ENCODE data around the gene EPC2. TPM values are rescaled to one million over a fixed set of nuclear protein-coding genes. Genes with fewer than 3 reads are reported as not detected.
"Not testable (repeated sequence)": the region's sequence is repeated elsewhere in the genome, so short reads cannot be mapped to it uniquely, and the experiment has no call there.

Gene EPC2
- total and polyA plus RNA-seq, 4 donors = 11.1 to 43.6 (median 27.6) TPM

DNA sequence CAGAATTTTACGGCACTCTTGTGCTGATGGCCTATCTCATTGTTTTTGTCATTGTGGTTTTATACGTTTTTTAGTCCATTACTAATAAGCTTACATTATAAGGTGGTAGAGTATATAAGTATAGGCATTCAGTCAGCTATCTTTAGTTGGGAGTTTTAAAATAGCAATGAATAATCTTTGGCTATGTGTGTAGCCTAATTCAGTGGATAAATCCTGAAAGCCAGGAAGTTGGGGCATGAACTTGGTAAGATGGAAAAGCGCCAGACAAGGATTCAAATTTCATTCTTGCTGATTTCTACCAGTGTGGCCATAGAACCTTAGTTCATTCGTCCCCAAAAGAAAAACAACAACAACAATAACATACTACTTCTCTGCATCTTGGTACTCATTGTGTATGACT is 31.2 kb downstream of the EPC2 start:
- no peaks in the 10 kb centered on the region for H3K9me3 ChIP-seq (ENCODE audit: control insufficient read depth, low read length)
- no peaks in the 10 kb centered on the region for H3K36me3 ChIP-seq (ENCODE audit: control insufficient read depth in 1 of 2, insufficient read depth in 2 of 2, low read length in 1 of 2)
- H3K27me3 ChIP-seq (ENCODE audit: control insufficient read depth in 1 of 2, insufficient read depth in 2 of 2, low read length in 1 of 2) = no peaks in the 10 kb centered on the region
- DNase-seq (no peak), ATAC-seq (ENCODE audit: low FRiP score) (no peak)
- intact Hi-C loops (cut with DNase I) = no loop called here
- 49 to 50% methylated on average over 4 of the region's 4 CpGs for WGBS, 2 donors
- peaks cover 5 to 8% of the 10 kb centered on the region in 2 donors for H3K4me1 ChIP-seq (ENCODE audit: control insufficient read depth in 1 of 2, insufficient read depth in 2 of 2, low read length in 2 of 2)
- no peak overlapping the region for H3K27ac ChIP-seq (ENCODE audit: low read depth in 1 of 2, low read length in 2 of 2)
- no peak overlapping the region for H3K4me3 ChIP-seq (ENCODE audit: low read length in 2 of 2)

DNA sequence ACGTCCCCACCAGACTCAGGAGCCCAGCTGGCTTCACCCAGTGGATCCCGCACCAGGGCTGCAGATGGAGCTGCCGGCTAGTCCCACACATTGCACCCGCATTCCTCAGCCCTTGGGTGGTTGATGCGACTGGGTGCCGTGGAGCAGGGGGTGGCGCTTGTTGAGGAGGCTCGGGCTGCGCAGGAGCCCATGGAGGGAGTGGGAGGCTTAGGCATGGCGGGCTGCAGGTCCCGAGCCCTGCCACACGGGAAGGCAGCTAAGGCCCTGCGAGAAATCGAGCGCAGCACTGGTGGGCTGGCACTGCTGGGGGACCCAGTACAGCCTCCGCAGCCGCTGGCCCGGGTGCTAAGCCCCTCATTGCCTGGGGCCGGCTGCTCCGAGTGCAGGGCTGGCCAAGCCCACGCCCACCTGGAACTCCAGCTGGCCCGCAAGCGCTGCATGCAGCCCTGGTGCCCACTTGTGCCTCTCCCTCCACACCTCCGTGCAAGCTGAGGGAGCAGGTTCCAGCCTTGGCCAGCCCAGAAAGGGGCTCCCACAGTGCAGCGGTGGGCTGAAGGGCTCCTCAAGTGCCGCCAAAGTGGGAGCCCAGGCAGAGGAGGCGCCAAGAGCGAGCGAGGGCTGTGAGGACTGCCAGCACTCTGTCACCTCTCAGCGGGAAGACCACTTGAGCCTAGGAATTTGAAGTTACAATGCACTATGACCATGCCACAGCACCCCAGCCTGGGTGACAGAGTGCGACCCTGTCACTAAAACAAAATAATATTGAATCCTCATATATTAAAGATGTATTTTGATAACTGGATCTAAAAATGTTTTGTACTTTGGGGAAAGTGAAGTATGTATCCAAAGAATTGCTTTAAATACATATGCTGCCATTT is 34.0 kb downstream of the EPC2 start:
- ATAC-seq (ENCODE audit: low FRiP score); intact Hi-C loops (cut with DNase I); H3K27ac ChIP-seq (ENCODE audit: low read depth in 1 of 2, low read length in 2 of 2); H3K9me3 ChIP-seq (ENCODE audit: control insufficient read depth, low read length); H3K4me3 ChIP-seq (ENCODE audit: low read length in 2 of 2); H3K36me3 ChIP-seq (ENCODE audit: control insufficient read depth in 1 of 2, insufficient read depth in 2 of 2, low read length in 1 of 2); H3K27me3 ChIP-seq (ENCODE audit: control insufficient read depth in 1 of 2, insufficient read depth in 2 of 2, low read length in 1 of 2): not testable (repeated sequence)
- 96 to 98% methylated on average over 30 to 31 of the region's 31 CpGs for WGBS, 2 donors
- H3K4me1 ChIP-seq (ENCODE audit: control insufficient read depth in 1 of 2, insufficient read depth in 2 of 2, low read length in 2 of 2) = peaks cover 5 to 13% of the 10 kb centered on the region in 2 donors
- peak in 1 of 2 donors; percentile 36 for DNase-seq

DNA sequence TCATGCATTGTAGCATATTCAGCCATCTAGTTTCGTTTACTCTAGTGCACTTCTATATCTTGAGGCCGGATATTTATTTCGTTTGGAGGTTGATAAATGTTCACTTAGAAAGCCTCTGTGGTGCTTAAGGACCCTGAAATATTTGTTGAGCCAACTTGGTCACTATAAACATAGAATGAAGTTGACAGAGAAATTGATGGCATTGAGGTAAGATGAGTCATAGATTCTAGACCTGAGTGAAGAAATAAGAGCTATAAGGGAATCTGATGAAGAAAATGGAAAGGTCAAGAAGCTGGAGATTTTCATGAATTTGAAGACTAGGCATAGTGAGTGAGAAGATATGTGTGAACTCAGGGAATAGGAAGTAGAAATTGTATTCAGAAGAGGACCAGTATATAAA is 35.9 kb downstream of the EPC2 start:
- peaks cover 4 to 13% of the 10 kb centered on the region in 2 donors for H3K4me1 ChIP-seq (ENCODE audit: control insufficient read depth in 1 of 2, insufficient read depth in 2 of 2, low read length in 2 of 2)
- intact Hi-C loops (cut with DNase I) = no loop called here

DNA sequence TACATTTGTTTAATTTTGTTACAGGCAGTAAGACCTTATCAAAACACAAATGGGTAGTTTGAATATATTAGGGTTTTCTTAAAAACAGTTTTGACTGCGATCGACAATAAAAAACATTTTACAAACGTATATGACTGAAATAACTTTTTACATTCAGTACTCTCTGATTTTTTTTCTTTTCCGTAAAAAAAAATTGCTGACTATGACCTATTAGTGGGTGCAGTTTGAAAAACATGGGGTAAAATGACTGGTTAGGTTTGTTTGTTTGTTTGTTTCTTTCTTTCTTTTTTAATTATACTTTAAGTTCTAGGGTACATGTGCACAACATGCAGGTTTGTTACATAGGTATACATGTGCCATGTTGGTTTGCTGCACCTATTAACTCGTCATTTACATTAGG is 36.9 kb downstream of the EPC2 start:
- H3K4me1 ChIP-seq (ENCODE audit: control insufficient read depth in 1 of 2, insufficient read depth in 2 of 2, low read length in 2 of 2) = peaks cover 3 to 13% of the 10 kb centered on the region in 2 donors
- no peaks in the 10 kb centered on the region for H3K36me3 ChIP-seq (ENCODE audit: control insufficient read depth in 1 of 2, insufficient read depth in 2 of 2, low read length in 1 of 2)
- DNase-seq = no peak
- no peak overlapping the region for H3K27ac ChIP-seq (ENCODE audit: low read depth in 1 of 2, low read length in 2 of 2)
- intact Hi-C loops (cut with DNase I) = no loop called here
- ATAC-seq (ENCODE audit: low FRiP score) = no peak
- no peaks in the 10 kb centered on the region for H3K9me3 ChIP-seq (ENCODE audit: control insufficient read depth, low read length)
- WGBS, 2 donors = 80 to 94% methylated on average over 5 of the region's 5 CpGs
- no peaks in the 10 kb centered on the region for H3K27me3 ChIP-seq (ENCODE audit: control insufficient read depth in 1 of 2, insufficient read depth in 2 of 2, low read length in 1 of 2)
- no peak overlapping the region for H3K4me3 ChIP-seq (ENCODE audit: low read length in 2 of 2)

More for the DNA sequence above, 35.9 kb downstream of the EPC2 start:
- Histone ChIP-seq H3K9me3 (ENCODE audit: control insufficient read depth, low read length) (no peaks in the 10 kb centered on the region), H3K27ac (ENCODE audit: low read depth in 1 of 2, low read length in 2 of 2) (no peak overlapping the region), H3K4me3 (ENCODE audit: low read length in 2 of 2) (no peak overlapping the region), H3K36me3 (ENCODE audit: control insufficient read depth in 1 of 2, insufficient read depth in 2 of 2, low read length in 1 of 2) (no peaks in the 10 kb centered on the region), H3K27me3 (ENCODE audit: control insufficient read depth in 1 of 2, insufficient read depth in 2 of 2, low read length in 1 of 2) (no peaks in the 10 kb centered on the region)
- 30 to 34% methylated on average over 3 of the region's 3 CpGs for WGBS, 2 donors
- ATAC-seq (ENCODE audit: low FRiP score) (no peak), DNase-seq (no peak)

DNA sequence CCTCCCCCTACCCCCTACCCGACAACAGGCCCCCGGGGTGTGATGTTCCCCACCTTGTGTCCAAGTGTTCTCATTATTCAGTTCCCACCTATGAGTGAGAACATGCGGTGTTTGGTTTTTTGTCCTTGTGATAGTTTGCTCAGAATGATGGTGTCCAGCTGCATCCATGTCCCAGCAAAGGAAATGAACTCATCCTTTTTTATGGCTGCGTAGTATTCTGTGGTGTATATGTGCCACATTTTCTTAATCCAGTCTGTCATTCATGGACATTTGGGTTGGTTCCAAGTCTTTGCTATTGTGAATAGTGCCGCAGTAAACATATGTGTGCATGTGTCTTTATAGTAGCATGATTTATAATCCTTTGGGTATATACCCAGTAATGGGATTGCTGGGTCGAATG is 37.3 kb downstream of the EPC2 start:
- H3K9me3 ChIP-seq (ENCODE audit: control insufficient read depth, low read length); intact Hi-C loops (cut with DNase I); DNase-seq; H3K4me3 ChIP-seq (ENCODE audit: low read length in 2 of 2); H3K27me3 ChIP-seq (ENCODE audit: control insufficient read depth in 1 of 2, insufficient read depth in 2 of 2, low read length in 1 of 2); H3K36me3 ChIP-seq (ENCODE audit: control insufficient read depth in 1 of 2, insufficient read depth in 2 of 2, low read length in 1 of 2); ATAC-seq (ENCODE audit: low FRiP score); H3K27ac ChIP-seq (ENCODE audit: low read depth in 1 of 2, low read length in 2 of 2): not testable (repeated sequence)
- peaks cover 3 to 16% of the 10 kb centered on the region in 2 donors for H3K4me1 ChIP-seq (ENCODE audit: control insufficient read depth in 1 of 2, insufficient read depth in 2 of 2, low read length in 2 of 2)
- WGBS, 2 donors = 91 to 95% methylated on average over 5 to 6 of the region's 6 CpGs

DNA sequence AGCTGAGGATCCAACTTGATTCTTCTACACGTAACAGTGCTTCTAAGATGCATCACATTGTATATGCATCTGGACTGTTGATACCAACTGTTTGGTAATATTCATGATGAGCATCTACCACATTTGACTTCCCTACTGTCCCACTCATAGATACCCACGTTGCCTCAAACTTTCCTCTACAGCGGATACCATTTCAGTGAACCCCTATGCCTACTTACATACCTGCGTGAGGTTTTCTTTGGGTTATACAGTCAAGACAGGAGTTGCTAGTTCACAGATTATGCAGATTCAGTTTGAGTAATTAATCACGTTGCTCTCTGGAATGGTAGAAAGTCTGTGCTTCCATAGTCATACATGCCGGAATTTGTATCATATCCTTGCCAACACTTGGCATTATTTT is 40.0 kb downstream of the EPC2 start:
- no peaks in the 10 kb centered on the region for H3K9me3 ChIP-seq (ENCODE audit: control insufficient read depth, low read length)
- intact Hi-C loops (cut with DNase I) = no loop called here
- DNase-seq (no peak), ATAC-seq (ENCODE audit: low FRiP score) (no peak)
- H3K4me3 ChIP-seq (ENCODE audit: low read length in 2 of 2) = no peak overlapping the region
- 66 to 68% methylated on average over 6 of the region's 6 CpGs for WGBS, 2 donors
- no peak overlapping the region for H3K27ac ChIP-seq (ENCODE audit: low read depth in 1 of 2, low read length in 2 of 2)
- H3K27me3 ChIP-seq (ENCODE audit: control insufficient read depth in 1 of 2, insufficient read depth in 2 of 2, low read length in 1 of 2) = no peaks in the 10 kb centered on the region
- H3K36me3 ChIP-seq (ENCODE audit: control insufficient read depth in 1 of 2, insufficient read depth in 2 of 2, low read length in 1 of 2) = no peaks in the 10 kb centered on the region
- H3K4me1 ChIP-seq (ENCODE audit: control insufficient read depth in 1 of 2, insufficient read depth in 2 of 2, low read length in 2 of 2) = peaks cover 3 to 16% of the 10 kb centered on the region in 2 donors

DNA sequence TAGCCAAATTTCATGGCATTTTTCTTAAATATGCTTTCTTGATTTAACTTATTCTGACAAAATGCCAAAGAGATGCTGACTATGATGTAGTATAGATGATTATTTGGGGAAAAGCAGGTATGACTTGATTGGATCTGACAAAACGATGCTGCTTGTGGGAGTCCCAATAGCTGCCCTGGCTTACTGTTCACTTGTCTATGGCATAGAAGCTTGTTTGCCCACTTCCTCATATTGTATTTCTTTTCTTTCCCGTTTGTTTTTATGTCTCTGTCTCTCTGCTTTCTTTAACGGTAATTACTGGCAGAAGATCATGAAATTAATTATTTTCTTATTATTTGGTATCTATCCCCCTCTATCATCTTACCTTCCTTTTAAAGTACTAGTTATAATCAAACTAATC is 43.0 kb downstream of the EPC2 start:
- Histone ChIP-seq H3K27ac (ENCODE audit: low read depth in 1 of 2, low read length in 2 of 2) (no peak overlapping the region), H3K27me3 (ENCODE audit: control insufficient read depth in 1 of 2, insufficient read depth in 2 of 2, low read length in 1 of 2) (no peaks in the 10 kb centered on the region), H3K4me1 (ENCODE audit: control insufficient read depth in 1 of 2, insufficient read depth in 2 of 2, low read length in 2 of 2) (peaks cover 3% of the 10 kb centered on the region in 2 donors), H3K36me3 (ENCODE audit: control insufficient read depth in 1 of 2, insufficient read depth in 2 of 2, low read length in 1 of 2) (peaks cover 0 to 3% of the 10 kb centered on the region in 2 donors), H3K9me3 (ENCODE audit: control insufficient read depth, low read length) (no peaks in the 10 kb centered on the region), H3K4me3 (ENCODE audit: low read length in 2 of 2) (no peak overlapping the region)
- no peak for ATAC-seq (ENCODE audit: low FRiP score)
- DNase-seq = no peak
- 82 to 86% methylated on average over 3 of the region's 3 CpGs for WGBS, 2 donors
- intact Hi-C loops (cut with DNase I) = no loop called here

DNA sequence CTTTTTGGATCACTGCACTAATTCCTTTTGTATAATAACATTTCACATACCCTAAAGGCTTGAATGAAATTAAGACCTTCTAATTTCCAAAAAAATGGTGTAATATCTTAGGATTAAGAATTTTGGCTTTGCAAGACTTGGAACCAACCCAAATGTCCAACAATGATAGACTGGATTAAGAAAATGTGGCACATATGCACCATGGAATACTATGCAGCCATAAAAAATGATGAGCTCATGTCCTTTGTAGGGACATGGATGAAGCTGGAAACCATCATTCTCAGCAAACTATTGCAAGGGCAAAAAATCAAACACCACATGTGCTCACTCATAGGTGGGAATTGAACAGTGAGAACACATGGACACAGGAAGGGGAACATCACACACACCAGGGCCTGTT is 43.5 kb downstream of the EPC2 start:
- H3K36me3 ChIP-seq (ENCODE audit: control insufficient read depth in 1 of 2, insufficient read depth in 2 of 2, low read length in 1 of 2); H3K27ac ChIP-seq (ENCODE audit: low read depth in 1 of 2, low read length in 2 of 2); DNase-seq; H3K9me3 ChIP-seq (ENCODE audit: control insufficient read depth, low read length); H3K4me3 ChIP-seq (ENCODE audit: low read length in 2 of 2); H3K27me3 ChIP-seq (ENCODE audit: control insufficient read depth in 1 of 2, insufficient read depth in 2 of 2, low read length in 1 of 2); ATAC-seq (ENCODE audit: low FRiP score); intact Hi-C loops (cut with DNase I); H3K4me1 ChIP-seq (ENCODE audit: control insufficient read depth in 1 of 2, insufficient read depth in 2 of 2, low read length in 2 of 2): not testable (repeated sequence)

DNA sequence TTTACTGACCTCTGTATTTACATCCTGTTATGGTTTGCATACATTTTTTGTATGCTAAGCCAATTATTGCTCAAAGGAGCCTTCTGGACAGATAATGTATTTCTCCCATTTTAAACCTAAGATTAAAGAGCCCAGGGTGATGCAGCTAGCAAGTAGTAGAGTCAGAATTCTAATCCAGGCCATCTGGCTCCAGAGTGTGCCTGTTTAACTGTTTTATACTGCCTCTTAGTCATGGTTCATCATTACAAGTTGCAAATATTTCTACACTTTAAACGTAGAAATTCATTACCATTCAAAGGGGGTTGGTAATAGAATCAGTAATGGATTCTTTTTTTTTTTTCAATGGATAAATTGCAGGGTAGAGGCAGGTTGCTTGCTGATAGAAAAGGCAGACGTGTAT is 52.4 kb downstream of the EPC2 start:
- no peak overlapping the region for H3K4me3 ChIP-seq (ENCODE audit: low read length in 2 of 2)
- no peak for ATAC-seq (ENCODE audit: low FRiP score)

More for the DNA sequence above, 52.4 kb downstream of the EPC2 start:
- H3K27me3 ChIP-seq (ENCODE audit: control insufficient read depth in 1 of 2, insufficient read depth in 2 of 2, low read length in 1 of 2) = no peaks in the 10 kb centered on the region
- H3K9me3 ChIP-seq (ENCODE audit: control insufficient read depth, low read length) = no peaks in the 10 kb centered on the region
- no peak for DNase-seq
- intact Hi-C loops (cut with DNase I) = no loop called here
- H3K4me1 ChIP-seq (ENCODE audit: control insufficient read depth in 1 of 2, insufficient read depth in 2 of 2, low read length in 2 of 2) = no peaks in the 10 kb centered on the region
- H3K36me3 ChIP-seq (ENCODE audit: control insufficient read depth in 1 of 2, insufficient read depth in 2 of 2, low read length in 1 of 2) = peaks cover 0 to 2% of the 10 kb centered on the region in 2 donors
- 79 to 81% methylated on average over 2 of the region's 2 CpGs for WGBS, 2 donors
- no peak overlapping the region for H3K27ac ChIP-seq (ENCODE audit: low read depth in 1 of 2, low read length in 2 of 2)
